HG03565 (cell line): ENCODE data around the gene MB.

Experiments
- ATAC-seq: cut with Tn5 transposase; IDR thresholded peaks from one replicate; pipeline ENCODE4 v1.9.1; 2021; ENCODE audit warnings: mild to moderate bottlenecking, moderate library complexity; ENCODE audit not compliant: unreplicated experiment

MB gene

DNA sequence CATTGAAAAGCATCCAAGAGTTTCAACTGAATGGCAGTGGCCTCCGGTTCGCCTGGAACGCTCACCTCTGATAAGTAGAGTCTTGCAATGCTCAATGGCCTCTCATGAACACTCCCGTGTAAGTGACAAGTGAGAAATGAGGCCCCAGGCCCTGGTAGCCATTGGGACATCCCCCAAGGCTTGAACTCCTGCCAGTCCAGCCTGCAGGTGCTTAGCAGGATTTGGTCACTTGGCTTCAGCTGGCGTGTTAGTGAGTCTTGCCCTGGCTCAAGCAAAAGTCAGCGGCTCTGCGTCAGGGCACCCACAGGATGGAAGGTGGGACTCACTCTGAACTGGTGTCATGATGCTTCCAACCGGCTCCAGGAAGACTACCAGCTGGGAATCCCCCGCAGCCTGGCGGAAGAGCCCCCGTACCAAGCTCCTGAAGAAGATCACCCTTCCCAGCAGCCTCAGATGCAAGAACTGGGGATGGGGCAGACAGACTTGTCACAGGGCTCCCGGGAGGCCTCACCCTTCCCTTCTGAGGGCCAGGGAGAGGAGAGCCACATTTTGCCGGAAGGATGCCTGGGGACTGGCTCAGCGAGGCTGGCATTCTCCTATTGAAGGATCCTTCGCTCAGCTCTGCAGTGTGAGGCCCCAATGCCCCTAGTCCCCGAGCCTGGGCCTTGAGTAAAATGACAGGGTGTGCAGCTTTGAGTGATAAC lies 19.3 kb downstream of the MB start:
- ATAC-seq = no peak

DNA sequence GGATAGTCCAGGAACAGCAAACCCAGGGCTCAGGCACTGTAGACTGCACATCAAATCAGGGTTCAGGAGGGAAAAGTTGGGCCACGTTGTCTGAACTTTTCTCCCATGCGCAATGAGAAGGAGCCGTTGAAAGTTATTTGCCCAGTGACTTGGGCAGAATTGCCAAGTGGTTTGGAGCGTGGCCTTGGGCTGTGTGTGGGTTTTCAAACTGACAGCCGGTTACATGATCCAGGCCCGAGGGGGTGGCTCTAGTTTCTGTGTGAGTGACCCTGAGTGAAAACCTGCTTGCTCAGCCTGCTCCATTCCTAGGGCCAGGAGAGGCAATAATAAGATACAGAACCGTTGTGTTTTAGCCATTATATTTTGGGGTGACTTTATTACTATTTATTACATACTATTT lies 20.3 kb downstream of the MB start:
- ATAC-seq = no peak

DNA sequence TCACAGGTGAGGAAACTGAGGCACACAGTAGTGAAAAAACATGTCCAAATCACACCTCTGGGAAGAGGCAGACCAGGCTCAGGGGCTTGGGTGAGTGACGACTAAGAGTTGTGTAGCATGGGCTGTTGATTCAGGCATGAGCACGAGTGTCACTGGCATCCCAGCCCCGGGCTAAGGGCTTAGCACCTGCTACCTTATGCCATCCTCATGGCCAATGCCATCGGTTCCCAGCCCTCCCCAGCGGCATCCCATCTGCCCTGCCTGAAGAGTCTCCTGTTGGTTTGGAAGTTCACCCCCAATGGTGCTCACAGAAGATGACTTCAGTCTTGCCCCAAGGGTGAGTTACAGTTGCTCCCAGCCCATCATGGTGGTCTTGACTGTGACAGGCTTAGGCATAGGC lies 22.4 kb downstream of the MB start:
- ATAC-seq = no peak

DNA sequence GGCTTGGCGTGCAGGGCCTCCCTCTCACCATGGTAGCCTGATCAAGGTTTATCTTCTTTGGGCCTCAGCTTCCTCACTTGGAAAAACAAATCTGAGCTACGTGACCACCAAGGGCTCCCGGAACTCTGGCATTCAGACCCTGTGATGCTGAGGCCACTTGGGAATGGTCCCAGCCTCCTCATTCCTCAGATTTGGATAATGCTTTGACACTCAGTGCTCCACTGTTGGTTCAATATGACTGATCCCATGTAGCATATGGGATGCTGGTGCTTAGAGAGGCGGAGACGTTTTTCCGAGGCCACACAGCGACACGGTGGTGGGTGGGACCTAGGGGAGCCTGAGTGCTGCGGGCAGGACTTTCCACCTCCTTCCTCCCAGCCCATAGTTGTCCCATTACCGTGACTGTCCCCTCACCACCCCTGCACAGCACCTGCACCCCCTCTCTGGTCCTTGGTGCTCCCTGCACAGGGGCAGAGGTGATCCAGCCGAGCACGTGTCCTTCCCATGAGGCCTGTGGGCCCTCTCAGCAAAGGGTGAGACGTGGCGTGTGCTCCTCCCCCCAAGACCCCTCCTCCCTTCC lies 23.1 kb downstream of the MB start:
- ATAC-seq = no peak

DNA sequence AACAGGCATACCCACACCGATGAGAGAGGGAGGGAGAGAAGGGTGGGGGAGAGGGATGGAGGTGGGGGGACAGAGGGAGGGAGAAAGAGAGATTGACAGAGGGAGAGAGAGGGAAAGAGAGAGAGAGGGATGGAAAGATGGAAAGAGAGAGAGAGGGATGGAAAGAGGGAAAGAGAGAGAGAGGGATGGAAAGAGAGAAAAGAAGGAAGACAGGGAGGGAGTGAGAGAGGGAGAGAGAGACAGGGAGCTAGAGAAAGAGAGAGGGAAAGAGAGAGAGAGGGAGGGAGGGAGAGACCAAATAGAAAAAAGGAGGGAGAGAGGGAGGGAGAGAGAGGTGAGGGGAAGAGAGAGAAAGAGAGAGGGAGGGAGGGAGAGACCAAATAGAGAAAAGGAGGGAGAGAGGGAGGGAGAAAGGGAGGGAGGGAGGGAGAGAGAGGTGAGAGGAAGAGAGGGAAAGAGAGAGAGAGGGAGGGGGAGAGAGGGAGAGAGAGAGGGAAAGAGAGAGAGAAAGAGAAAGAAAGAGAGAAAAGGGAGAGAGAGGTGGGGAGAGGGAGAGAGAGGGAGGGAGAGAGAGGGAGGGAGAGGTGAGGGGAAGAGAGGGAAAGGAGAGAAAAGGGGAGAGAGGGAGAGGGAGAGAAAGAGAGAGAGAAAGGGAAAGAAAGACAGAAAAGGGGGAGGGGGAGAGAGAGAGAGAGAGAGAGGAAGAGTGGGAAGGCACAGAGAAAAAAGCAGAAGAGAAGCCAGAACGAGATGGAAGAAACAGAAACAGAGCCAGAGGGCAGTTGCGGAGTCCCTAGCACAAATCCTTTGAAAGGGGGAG lies 23.8 kb downstream of the MB start:
- ATAC-seq = no peak

DNA sequence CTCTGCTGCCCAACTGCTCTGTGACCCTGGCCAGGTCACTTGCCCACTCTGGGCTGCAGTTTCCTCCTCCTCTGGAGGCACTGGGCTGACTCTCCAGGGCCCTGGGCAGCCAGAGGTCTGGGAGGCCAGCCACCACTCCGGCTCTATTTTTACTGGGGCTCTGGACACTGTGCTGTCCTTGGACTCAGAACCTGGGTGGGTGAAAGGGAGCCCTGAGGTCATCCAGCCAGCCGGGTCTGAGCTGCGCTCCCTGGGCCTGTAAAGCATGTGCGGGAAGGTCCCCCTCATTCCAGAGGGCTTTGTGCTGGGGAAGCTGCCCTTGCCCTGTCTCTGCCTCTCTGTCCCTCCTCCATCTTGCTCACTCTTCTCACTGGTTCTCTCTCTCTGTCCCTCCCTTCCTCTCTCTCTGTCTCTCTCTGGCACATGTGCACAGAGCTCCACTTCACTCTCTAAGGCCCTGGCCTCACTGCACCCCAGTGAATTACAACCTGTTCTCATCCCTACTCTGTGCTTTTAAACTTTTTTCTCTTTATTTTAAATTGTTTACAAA lies 24.6 kb downstream of the MB start:
- ATAC-seq = no peak

DNA sequence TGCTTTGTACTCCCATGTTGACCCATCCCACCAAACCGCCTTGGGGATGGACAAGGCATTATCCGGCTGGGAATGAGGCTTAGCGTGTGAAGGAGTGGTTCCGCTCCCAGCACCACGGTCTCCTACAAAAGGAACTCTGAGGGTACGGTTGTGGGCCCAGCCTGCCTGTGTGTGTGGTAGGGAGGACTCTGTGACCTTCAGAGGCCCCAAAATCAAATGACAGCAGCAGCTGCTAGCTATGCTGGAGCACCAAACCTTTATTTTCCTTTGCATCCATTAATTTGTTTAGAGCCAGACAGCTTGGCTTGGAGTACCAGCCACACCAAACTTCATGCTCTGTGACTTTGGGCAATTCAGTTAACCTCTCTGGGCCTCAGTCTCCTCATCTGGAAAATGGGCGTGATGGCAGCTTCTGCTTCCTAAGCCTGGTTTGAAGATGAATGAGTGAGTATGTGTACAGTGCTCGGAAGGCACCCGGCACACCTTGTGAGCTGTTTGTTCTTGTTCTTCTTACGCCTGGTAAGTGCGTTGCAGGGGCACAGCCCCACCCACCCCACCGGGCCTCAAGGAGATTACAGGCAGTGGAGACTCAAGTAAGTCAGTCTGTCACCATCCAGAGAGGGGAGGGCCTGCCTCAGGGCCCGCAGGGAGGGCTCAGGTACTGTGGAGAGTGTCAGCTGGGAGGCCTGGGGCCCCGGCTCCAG lies 25.3 kb downstream of the MB start:
- ATAC-seq = no peak

- ATAC-seq = no peak
These were observed 26.4 kb downstream of the MB start for GRCh38 chr22:35590634-35591295.

GRCh38 chr22:35589756-35590093 lies 27.4 kb downstream of the MB start:
- ATAC-seq = no peak

GRCh38 chr22:35589071-35589755 lies 27.9 kb downstream of the MB start:
- no peak for ATAC-seq

DNA sequence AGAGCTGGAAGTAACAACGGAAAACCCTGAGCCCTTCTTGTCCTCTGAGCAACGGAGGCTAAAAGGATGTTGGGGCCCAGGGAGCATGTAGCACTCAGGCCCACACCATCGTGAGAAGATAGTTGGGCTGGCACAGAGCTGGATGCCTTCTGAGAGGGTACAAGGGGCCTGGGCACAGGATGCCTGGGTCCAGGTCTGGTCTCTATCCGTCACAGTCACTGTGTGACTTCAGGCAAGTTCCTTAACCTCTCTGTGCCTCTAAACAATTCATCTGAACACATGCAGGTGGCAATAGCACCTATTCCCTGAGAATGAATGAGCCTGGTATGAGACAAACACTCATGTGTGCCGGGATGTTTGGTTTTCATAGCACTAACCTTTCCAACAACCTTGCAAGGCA lies 29.2 kb downstream of the MB start:
- ATAC-seq = no peak

DNA sequence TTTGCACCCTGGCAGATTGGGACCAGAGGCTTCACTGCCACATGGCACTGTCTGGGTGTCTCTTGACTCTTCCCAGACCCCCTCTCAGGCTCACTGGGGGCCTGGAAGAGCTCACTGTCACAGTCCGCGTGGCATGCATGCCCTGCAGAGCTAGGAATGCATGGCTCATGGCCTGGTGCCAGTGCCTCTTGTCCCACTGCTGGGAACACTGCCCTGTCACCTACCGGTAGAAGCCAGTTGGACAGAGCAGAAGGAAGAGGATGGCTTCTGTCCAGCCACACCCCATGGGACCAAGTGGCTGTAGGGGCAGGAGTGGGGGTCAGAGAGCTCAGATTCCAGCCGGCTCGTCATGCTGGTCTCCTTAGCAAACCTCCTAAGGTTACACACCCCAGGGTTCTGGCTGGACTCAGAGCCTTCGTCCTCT lies 29.7 kb downstream of the MB start:
- no peak for ATAC-seq

DNA sequence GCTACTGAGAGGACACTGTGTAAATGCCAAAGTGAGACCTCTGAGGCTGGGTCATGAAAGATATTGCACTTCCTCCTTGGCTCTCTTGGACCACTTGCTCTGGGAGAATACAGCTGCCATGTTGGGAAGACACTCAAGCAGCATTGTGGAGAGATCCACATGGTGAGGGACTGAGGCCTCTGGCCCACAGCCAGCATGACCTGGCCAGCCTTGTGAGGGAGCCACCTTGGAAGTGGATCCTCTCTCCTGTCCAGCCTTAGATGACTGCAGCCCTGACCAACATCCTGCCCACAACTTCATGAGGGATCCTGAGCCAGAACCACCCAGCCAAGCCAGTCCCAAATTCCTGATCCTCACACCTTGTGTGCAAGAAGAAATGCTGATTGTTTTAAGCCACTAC lies 30.4 kb downstream of the MB start:
- no peak for ATAC-seq

DNA sequence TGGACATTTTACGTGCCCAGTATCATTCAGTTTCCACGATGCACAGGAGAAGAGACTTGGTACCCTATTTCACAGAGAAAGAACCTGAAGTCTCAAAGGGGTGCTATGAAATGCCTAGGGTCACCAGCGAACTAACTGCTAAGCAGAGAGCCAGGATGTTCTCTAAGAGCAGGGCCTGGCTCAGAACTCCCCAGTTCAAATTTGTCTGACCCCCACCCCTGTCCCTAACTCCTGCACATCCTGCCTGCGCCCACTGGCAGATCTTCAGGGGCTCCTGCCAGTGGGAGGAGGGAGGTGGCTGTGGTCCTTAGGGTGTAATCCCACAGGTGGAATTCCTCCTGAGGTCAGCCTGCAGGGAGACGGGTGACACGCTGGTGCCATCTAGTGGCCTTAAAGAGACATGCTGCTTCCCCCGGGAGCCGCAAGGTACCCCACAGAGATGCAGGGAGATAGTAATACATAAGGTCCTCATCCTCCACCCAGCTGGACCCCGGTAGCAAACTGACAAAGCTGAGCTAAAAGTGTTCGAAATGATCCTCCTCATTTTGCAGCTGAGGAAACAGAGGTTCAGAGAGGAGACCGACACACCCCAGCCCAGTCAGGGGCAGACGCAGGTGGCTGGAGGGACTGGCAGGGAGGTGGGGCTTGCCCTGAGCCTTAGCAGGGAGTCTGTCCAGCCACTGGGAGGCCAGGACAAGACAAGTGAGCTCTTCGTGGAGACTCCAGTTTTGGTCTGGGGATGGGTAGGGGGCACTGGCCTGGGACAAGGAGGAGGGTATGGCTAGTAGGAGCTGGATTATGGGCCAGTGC lies 34.1 kb downstream of the MB start:
- no peak for ATAC-seq

GRCh38 chr22:35582218-35582860 lies 34.8 kb downstream of the MB start:
- no peak for ATAC-seq

- ATAC-seq = no peak
These were observed 36.1 kb downstream of the MB start for GRCh38 chr22:35581023-35581413.

- ATAC-seq = no peak
These were observed 36.6 kb downstream of the MB start for GRCh38 chr22:35580351-35581022.

- ATAC-seq = no peak
These were observed 38.1 kb downstream of the MB start for GRCh38 chr22:35578836-35579575.
